Stimulated activated naive CD8-positive, alpha-beta T cell treated with anti-CD3 and anti-CD28 coated beads, Interleukin-15, amount 100 ng/mL, for 72 hours (primary cell): Measurements from ENCODE around the gene MIS12.

Source experiments
- ATAC-seq: fragments of 150-1000 bp; cut with Tn5 transposase; 2 replicates; pipeline ENCODE4 v1.10.0; 2021; ENCODE audit warnings: mild to moderate bottlenecking, moderate library complexity
- DNase-seq, 2 donors: peaks; one replicate each; pipeline ENCODE4 v3.0.0; 2021 to 2022
- H3K27ac Mint-ChIP-seq, 2 donors: one replicate each; pipeline ENCODE4 v1.8.0; 2022; ENCODE audit warnings: mild to moderate bottlenecking in 2 of 2, mixed read lengths in 2 of 2, moderate library complexity in 2 of 2
- H3K27me3 Mint-ChIP-seq: one replicate; pipeline ENCODE4 v1.8.0; 2022; ENCODE audit warnings: mixed read lengths
- H3K4me1 Mint-ChIP-seq: one replicate; pipeline ENCODE4 v1.8.0; 2022; ENCODE audit warnings: mild to moderate bottlenecking, mixed read lengths
- H3K4me3 Mint-ChIP-seq, 2 donors: one replicate each; pipeline ENCODE4 v1.8.0; 2022; ENCODE audit warnings: mild to moderate bottlenecking in 2 of 2, mixed read lengths in 2 of 2, moderate library complexity in 1 of 2
- H3K9me3 Mint-ChIP-seq, 2 donors: one replicate each; pipeline ENCODE4 v1.8.0; 2022; ENCODE audit warnings: mixed read lengths in 2 of 2

The MIS12 gene

DNA sequence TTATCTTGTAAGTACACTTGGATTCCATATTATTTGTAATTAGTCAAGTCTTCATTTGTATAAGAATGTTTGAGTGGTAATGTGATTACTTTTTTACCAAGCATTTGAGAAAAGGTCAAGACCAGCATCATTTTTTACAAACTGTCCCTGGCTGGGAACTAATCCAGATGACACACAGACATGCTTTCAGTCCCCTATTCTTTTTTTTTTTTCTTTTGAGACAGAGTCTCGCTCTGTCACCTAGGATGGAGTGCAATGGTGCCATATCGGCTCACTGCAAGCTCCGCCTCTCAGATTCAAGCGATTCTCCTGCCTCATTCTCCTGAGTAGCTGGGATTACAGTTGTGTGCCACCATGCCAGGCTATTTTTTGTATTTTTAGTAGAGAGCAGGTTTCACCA is 4.9 kb upstream of the MIS12 start:
- no peak overlapping the region for H3K4me3 Mint-ChIP-seq
- H3K27ac Mint-ChIP-seq, result no peak overlapping the region
- DNase-seq (no peak), ATAC-seq (no peak)
- H3K9me3 Mint-ChIP-seq, result no peaks in the 10 kb centered on the region
- no peaks in the 10 kb centered on the region for H3K27me3 Mint-ChIP-seq
- H3K4me1 Mint-ChIP-seq, result peaks cover 19% of the 10 kb centered on the region

- DNase-seq (no peak), ATAC-seq (peak; percentile 49)
- H3K4me3 Mint-ChIP-seq, result peak within 1 kb of the TSS; percentile 93 to 99
- no peaks in the 10 kb centered on the region for H3K9me3 Mint-ChIP-seq
- peak within 1 kb of the TSS; percentile 99 for H3K27ac Mint-ChIP-seq
- peaks cover 47% of the 10 kb centered on the region for H3K4me1 Mint-ChIP-seq
- no peaks in the 10 kb centered on the region for H3K27me3 Mint-ChIP-seq
Observed at GRCh38 chr17:5485270-5486205, 828 bp upstream of the MIS12 start, which contains the start of gene DERL2. DERL2 (minus strand) TSS chr17:5486178; CDS start chr17:5486161, 17 bp downstream.

- H3K4me3 Mint-ChIP-seq, result peak overlapping the region in 1 of 2 donors; percentile 93
- H3K27ac Mint-ChIP-seq, result no peak overlapping the region
- H3K27me3 Mint-ChIP-seq, result no peaks in the 10 kb centered on the region
- DNase-seq, result no peak
- no peak for ATAC-seq
- H3K4me1 Mint-ChIP-seq, result peaks cover 34% of the 10 kb centered on the region
- no peaks in the 10 kb centered on the region for H3K9me3 Mint-ChIP-seq
Observed at GRCh38 chr17:5488752-5489151, 2.4 kb downstream of the MIS12 start.

DNA sequence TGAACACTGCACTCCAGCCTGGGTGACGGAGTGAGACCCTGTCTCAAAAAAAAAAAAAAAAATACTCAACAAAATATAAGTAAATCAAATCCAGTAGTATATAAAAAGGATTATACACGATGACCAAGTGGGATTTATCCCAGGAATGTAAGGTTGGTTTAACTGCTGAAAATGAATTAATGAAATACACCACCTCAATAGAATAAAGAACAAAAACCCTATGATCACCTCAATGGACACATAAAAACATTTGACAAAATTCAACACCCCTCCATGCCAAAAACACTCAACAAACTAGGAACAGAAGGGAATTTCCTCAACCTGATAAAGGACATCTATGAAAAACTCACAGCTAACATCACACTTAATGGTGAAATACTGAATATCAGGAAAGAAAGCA is 6.6 kb downstream of the MIS12 start:
- Mint-ChIP-seq H3K27me3 (no peaks in the 10 kb centered on the region), H3K4me3 (no peak overlapping the region), H3K9me3 (no peaks in the 10 kb centered on the region), H3K27ac (no peak overlapping the region), H3K4me1 (peaks cover 13% of the 10 kb centered on the region)
- DNase-seq, result no peak
- ATAC-seq, result no peak

DNA sequence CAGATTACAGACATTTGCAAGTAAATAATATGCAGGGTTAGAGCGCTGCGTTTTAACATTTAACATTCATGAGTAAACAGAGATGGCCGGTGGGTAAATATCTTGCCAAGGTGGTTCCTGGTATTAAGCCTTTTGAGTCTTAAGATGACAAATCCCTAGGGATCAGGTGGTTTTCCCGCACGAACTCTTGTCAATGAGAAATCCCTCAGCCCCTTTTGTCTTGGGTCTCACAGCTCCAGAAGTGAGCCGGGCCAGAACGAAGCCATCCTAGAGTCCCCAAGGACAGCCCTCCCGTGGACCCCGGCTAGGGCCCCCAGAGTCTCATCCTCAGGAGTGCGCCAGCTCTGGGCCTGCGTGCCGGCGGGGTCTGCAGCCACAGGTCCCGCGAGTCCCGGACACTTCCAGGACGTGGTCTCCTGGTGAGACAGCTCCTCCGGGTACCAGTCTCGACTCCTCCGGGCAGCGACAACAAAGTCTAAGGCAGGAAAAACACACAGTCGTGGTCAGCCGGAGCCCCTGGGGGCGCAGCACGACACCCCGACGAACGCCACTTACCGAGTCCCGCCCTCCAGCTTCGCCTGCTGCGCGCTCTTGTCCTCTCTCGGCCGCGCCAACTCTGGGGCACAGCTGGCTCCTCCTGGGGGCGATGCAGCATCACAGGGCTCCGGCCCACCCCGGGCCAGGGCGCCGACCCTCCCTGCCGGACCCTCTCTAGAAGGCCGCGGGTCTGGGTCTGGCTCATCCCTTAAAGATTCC is 13.3 kb downstream of the MIS12 start:
- Mint-ChIP-seq H3K4me3 (peak overlapping the region; percentile 91 to 95), H3K27ac (no peak overlapping the region), H3K4me1 (peaks cover 16% of the 10 kb centered on the region), H3K27me3 (no peaks in the 10 kb centered on the region), H3K9me3 (no peaks in the 10 kb centered on the region)
- DNase-seq (peak in 1 of 2 donors; percentile 5), ATAC-seq (no peak)

GRCh38 chr17:5500247-5500588 is 13.9 kb downstream of the MIS12 start:
- no peaks in the 10 kb centered on the region for H3K27me3 Mint-ChIP-seq
- H3K27ac Mint-ChIP-seq, result peak overlapping the region in 1 of 2 donors; percentile 77
- H3K4me3 Mint-ChIP-seq, result peak overlapping the region; percentile 91 to 95
- ATAC-seq (no peak), DNase-seq (no peak)
- H3K9me3 Mint-ChIP-seq, result no peaks in the 10 kb centered on the region
- peaks cover 16% of the 10 kb centered on the region for H3K4me1 Mint-ChIP-seq

DNA sequence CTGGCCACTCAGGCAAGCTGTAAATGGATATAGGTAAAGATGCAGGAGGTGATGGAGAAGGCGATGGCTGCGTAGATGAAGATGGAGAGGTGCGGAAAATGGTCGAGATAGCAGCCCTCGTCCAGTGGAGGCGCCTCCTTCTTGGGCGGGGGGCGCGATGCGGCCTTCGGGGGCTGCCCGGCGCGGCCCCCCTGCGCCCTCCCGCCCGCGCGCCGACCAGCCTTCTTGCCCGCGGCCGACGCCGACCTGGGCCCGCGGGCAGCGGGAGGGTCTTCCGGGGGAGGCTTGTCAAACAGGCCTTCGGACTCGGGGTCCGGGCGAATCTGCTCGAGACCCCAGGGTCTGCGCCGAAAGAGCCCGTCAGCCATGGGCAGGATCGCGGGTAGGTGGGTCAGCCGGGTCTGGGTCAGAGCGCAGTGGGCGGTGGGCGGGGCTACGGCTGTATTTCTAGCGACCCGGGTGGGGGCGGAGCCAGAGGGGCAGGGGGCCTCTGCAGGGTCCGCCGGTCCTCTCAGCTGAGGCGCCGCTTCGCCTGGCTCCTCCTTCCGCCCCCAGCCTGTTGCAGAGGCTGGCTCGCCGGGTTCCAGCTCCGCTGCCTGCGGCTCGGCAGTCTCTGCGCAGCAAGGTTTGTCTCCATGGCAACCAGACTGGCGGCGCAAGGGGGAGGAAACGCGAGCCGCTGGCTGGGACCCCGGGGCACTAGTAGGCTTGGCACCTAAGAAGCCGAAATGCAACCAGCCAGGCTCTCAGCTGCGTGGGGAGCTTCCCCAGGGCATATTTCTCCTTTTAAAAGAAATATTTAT is 14.4 kb downstream of the MIS12 start:
- peak overlapping the region in 1 of 2 donors; percentile 77 for H3K27ac Mint-ChIP-seq
- H3K4me3 Mint-ChIP-seq, result peak overlapping the region; percentile 91 to 95
- ATAC-seq (peak; percentile 93), DNase-seq (peak; percentile 66 to 76)
- peaks cover 16% of the 10 kb centered on the region for H3K4me1 Mint-ChIP-seq
- no peaks in the 10 kb centered on the region for H3K27me3 Mint-ChIP-seq
- H3K9me3 Mint-ChIP-seq, result no peaks in the 10 kb centered on the region

DNA sequence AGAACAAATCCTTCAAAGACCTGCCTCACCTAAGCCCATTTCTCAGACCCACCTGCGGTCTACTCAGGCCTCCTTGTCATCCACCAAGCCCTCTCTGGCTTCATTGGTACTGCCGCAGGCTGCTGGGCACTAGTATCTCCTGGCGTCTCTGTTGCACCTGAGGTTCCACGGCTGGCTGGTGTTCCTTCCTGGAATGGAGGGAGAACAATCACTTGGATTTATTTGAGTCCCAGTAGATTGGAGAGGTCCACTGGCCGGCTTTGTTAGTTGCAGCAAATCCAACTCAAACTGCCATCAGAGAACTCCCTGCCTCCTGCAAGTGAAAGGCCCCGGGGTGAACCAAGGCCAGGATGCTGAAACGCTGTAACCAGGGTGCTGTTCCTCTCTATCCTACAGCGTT is 15.3 kb downstream of the MIS12 start:
- Mint-ChIP-seq H3K27ac (no peak overlapping the region), H3K4me1 (peaks cover 16% of the 10 kb centered on the region), H3K9me3 (no peaks in the 10 kb centered on the region), H3K4me3 (peak overlapping the region; percentile 6 to 91), H3K27me3 (no peaks in the 10 kb centered on the region)
- DNase-seq (no peak), ATAC-seq (no peak)

DNA sequence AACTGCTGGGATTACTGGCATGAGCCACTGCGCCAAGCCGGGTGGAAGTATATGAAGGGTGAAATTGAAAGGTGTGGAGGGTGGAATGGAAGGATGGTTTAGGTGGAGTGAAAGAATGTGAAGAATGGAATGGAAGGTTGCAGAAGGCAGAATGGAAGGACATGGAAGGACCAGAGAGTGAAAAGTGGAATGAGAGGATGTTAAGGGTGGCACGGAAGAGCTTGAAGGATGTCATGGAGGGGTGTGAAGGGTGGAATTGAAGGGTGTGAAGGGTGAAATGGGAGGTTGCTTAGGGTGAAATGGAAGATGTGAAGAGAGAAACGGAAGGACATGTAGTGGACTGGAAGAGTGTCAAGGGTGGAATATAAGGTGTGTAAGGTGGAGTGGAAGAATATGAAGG is 16.2 kb downstream of the MIS12 start:
- no peaks in the 10 kb centered on the region for H3K9me3 Mint-ChIP-seq
- H3K4me3 Mint-ChIP-seq, result no peak overlapping the region
- no peak overlapping the region for H3K27ac Mint-ChIP-seq
- DNase-seq (no peak), ATAC-seq (no peak)
- H3K27me3 Mint-ChIP-seq, result no peaks in the 10 kb centered on the region
- peaks cover 16% of the 10 kb centered on the region for H3K4me1 Mint-ChIP-seq

GRCh38 chr17:5506307-5506706 is 19.9 kb downstream of the MIS12 start:
- Mint-ChIP-seq H3K9me3 (no peaks in the 10 kb centered on the region), H3K4me3 (no peak overlapping the region), H3K27me3 (no peaks in the 10 kb centered on the region), H3K4me1 (peaks cover 3% of the 10 kb centered on the region), H3K27ac (no peak overlapping the region)
- ATAC-seq (no peak), DNase-seq (no peak)

GRCh38 chr17:5508810-5509209 is 22.4 kb downstream of the MIS12 start:
- H3K4me1 Mint-ChIP-seq, result peaks cover 23% of the 10 kb centered on the region
- H3K9me3 Mint-ChIP-seq, result peaks cover 0 to 5% of the 10 kb centered on the region in 2 donors
- no peak for DNase-seq
- ATAC-seq, result no peak
- H3K4me3 Mint-ChIP-seq, result no peak overlapping the region
- no peaks in the 10 kb centered on the region for H3K27me3 Mint-ChIP-seq
- H3K27ac Mint-ChIP-seq, result no peak overlapping the region

GRCh38 chr17:5509482-5509881 is 23.1 kb downstream of the MIS12 start:
- peaks cover 4 to 5% of the 10 kb centered on the region in 2 donors for H3K9me3 Mint-ChIP-seq
- no peak overlapping the region for H3K4me3 Mint-ChIP-seq
- H3K27me3 Mint-ChIP-seq, result no peaks in the 10 kb centered on the region
- H3K27ac Mint-ChIP-seq, result peak overlapping the region in 1 of 2 donors; percentile 4
- DNase-seq (no peak), ATAC-seq (no peak)
- peaks cover 29% of the 10 kb centered on the region for H3K4me1 Mint-ChIP-seq

DNA sequence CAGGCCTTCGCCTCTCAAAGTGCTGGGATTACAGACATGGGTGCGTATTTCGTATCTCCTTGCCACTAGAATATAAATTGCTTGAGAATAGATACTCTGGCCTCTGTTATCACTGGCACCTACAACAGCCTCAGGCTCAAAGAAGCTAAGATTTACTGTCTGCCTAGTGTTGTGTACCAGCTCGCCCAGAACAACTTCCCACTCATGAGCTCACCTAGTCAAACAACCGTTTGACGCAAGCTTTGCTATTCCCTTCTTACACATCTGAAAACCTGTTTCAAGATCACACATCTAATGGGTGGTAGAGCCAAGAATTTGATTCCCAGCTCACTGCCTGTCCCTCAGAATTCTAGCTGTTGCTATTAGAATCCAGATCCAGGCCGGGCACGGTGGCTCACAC is 24.4 kb downstream of the MIS12 start:
- Mint-ChIP-seq H3K9me3 (peaks cover 5 to 10% of the 10 kb centered on the region in 2 donors), H3K27me3 (no peaks in the 10 kb centered on the region), H3K4me1 (peaks cover 37% of the 10 kb centered on the region), H3K4me3 (no peak overlapping the region), H3K27ac (no peak overlapping the region)
- no peak for ATAC-seq
- DNase-seq, result no peak

GRCh38 chr17:5511401-5512225 is 25.2 kb downstream of the MIS12 start:
- Mint-ChIP-seq H3K27ac (peak overlapping the region; percentile 5 to 82), H3K27me3 (no peaks in the 10 kb centered on the region), H3K4me3 (no peak overlapping the region), H3K9me3 (peaks cover 5 to 10% of the 10 kb centered on the region in 2 donors), H3K4me1 (peaks cover 37% of the 10 kb centered on the region)
- ATAC-seq (peak; percentile 68), DNase-seq (no peak)

GRCh38 chr17:5513628-5514027 is 27.3 kb downstream of the MIS12 start:
- peak in 1 of 2 donors; percentile 27 for DNase-seq

More at GRCh38 chr17:5513628-5514027, 27.3 kb downstream of the MIS12 start:
- peak; percentile 93 for ATAC-seq
- H3K9me3 Mint-ChIP-seq, result peaks cover 5 to 10% of the 10 kb centered on the region in 2 donors
- H3K27ac Mint-ChIP-seq, result no peak overlapping the region
- H3K4me1 Mint-ChIP-seq, result peaks cover 37% of the 10 kb centered on the region
- no peaks in the 10 kb centered on the region for H3K27me3 Mint-ChIP-seq
- H3K4me3 Mint-ChIP-seq, result no peak overlapping the region
